HG02885 (cell line): ENCODE measurements around the gene RGS14.
"Not testable (repeated sequence)": the region's sequence is repeated elsewhere in the genome, so short reads cannot be mapped to it uniquely, and the experiment has no call there.

Source experiments
- ATAC-seq: cut with Tn5 transposase; IDR thresholded peaks from one replicate; pipeline ENCODE4 v1.9.1; 2021; ENCODE audit warnings: mild to moderate bottlenecking; ENCODE audit not compliant: unreplicated experiment, poor library complexity

Gene RGS14

DNA sequence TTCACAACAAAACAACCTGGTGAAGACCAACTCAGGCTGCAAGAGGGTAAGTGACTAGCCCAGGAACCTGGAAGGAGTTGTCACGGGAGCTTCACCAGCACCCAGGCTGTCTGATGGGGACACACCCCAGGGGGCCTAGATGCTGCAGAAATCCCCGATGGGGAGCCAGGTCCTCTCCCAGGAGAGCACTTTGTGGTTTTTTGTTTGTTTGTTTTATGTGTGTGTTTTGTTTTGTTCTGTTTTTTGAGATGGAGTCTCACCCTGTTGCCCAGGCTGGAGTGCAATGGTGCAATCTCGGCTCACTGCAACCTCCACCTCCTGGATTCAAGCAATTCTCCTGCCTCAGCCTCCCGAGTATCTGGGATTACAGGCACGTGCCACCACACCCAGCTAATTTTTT, 17.8 kb downstream of the RGS14 start:
- not testable (repeated sequence) for ATAC-seq

DNA sequence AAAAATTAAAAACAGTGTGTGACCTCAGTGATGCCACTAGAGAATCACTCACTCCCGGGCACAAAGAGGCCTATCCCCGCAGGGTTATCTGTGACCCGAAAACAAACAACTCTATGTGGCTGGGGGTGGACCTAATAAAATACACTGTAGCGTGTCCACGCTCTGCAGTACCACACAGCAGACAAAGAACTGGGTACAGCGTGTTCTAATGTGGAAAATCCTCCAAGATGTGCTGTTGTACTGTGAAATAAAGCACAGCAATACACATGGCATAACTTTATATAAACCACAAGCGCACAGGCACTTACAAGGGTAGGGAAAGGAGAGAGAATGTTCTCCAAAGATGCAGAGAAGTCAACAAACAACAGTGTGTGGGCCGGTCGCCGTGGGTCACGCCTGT, 18.4 kb downstream of the RGS14 start:
- ATAC-seq: no peak

DNA sequence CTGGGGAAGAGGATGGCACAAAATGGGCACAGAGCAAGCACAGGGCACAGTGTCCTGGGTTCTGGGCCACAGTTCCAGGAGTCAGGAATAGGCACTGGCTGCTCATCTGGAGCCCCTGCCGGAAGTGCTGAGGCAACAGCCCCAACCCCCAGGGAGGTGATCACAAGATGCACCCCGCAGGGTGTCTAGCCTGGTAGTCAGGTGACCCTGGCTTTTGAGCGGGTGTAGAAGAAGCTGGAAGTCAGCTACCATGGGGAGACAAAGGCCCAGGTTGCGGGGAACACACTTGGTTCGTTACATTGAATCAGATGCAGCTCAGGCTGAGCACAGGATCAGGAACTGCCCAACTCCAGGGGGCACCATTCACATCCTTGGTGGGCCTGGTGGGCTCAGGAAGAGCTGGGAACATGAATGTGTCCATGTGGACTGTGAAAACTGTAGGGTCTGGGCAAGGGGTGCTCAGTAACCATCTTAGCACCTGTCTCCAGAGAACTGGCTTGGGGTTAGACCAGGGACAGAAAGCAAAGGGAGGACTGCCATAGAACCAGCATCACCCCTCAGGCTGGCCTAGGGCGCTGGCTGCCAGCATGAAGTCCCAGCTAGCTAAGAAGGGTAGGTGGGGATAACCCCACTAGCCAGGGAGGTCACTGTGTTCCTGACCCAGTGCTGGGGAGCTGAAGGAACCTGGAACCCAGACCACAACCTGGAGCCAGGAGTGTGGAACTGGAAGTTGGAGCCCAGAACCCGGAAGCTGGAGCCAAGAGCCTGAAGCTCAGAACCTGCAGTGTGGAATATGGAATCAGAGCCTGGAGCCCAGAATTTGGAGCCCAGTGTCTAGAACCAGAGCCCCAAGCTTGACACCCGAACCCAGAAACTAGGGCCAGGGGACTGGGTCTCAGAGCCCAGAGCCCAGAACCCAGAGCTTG, 20.4 kb downstream of the RGS14 start:
- no peak for ATAC-seq

DNA sequence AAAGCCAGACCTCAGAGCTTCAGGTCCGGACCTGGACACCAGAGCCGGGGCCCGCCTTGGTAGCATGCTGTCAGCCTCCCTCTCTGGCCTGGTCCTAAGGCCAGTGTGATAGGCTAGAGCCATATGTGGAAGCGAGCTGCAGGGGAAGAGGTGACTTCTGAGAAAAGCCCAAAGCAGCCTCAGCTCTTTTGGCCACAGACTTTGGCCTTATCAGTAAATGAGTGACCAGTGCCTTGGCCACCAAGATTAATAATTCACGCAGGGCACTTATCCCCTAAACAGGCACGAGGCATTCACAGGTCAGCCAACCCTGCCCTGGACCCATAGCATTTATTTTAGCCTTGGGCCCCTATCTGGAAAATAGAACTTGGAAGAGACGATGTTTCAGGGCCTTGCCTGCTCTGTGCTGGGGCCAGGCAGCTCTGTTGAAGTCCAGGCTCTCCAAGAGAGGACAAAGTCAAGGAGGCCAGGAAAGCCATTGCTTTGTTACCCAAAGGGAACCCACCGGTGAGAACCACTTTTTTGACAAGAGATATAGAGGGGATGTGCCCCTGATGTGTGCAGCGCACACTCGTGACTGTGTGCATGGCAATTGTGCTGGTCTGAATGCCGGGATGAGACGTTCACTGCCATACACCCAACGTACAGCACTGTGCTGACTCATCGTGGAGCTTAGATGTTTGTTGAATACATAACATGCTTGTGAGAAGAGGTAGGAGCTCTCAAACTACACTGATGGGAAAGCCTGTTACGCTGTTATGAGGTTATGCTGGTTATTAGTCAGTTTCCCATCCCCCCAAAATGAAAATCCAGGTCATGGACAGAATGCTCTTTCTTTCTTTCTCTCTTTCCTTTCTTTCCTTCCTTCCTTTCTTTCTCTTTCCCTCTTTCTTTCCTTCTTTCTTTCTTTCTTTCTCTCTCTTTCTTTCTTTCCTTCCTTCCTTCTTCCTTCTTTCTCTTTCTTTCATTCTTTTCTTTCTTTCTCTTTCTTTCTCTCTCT, 21.5 kb downstream of the RGS14 start:
- ATAC-seq: no peak

DNA sequence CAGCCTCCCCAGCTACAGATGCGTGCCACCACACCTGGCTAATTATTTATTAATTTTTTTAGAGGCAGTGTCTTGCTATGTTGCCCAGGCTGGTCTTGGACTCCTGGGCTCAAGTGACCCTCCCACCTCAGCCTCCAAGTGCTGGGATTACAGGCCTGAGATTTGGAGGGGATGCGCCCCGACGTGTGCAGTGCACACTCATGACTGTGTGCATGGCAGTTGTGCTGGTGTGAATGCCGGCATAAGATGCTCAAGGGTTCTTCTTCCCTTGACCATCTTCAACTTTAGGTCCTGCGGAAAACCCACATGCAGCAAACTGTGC, 23.0 kb downstream of the RGS14 start:
- no peak for ATAC-seq

DNA sequence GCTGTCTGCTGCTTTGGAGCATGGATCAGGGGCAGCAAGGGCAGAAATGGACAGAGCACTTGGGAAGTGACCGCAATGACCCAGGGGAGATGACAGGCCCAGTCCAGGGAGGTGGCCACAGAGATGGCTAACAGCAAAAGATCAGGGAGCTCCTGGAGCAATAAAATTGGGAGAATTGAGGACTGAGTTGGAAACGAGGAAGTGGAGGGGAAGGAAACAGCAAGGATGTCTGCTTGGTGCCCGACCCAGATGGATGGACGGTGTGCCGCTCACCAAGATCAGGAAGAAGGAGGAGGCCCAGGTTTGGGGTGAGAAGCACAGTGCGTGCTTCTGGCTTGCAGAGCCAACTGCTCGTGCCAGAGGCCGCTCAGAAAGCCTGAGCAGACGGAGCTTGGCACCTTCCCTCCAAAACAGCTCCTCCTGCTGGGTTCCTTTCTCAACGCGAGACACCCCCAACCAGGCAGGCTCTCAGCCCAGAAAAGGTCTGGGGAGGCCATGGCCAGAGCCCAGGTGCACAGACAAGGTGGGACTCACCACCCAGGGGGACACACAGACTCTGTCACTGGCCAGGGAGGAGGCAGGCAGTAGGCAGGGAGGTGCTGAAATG, 24.8 kb downstream of the RGS14 start:
- no peak for ATAC-seq

DNA sequence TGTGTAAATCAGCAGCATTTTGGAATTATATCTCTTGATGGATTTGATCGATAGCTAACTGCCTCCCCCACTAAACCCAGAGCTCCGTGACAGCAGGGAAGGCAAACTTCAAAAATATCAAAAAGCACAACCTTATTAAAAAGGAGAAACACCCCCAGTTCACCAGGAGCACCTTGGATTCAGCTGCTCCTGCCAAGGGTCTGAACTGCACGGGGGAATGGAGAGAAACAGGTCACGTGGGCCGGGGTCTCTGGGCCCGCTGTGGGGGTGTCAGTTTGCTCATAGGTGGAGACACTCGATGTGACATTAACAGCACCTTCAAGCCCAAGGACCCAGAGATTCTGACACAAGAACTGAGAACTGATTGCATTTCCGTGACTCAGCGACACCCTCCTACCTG, 25.5 kb downstream of the RGS14 start:
- ATAC-seq: no peak

DNA sequence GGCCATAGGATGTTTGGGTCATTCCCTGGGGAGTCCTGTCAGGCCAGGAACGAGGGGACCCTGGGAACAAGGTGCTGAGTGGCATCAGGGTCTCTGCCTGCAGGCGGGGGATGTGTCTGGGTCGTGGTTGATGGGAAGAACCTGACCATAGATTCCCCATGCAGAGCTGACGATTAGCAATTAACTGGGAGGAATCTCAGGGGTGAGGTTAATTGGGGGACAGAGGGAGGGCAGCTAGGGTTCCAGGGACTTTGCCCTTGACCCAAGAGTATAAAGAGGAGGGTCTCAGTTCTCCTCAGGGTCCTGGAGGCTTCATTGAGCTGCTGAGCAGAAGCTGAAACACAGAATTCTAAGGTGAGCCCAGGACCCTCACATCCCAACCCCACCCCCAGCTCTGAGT, 26.4 kb downstream of the RGS14 start, which contains the start of gene SLC34A1:
SLC34A1 (plus strand) TSS at position 301 of the 400 bp plus-strand sequence. CDS start 1,308 bp downstream, outside the sequence.
- ATAC-seq: no peak

DNA sequence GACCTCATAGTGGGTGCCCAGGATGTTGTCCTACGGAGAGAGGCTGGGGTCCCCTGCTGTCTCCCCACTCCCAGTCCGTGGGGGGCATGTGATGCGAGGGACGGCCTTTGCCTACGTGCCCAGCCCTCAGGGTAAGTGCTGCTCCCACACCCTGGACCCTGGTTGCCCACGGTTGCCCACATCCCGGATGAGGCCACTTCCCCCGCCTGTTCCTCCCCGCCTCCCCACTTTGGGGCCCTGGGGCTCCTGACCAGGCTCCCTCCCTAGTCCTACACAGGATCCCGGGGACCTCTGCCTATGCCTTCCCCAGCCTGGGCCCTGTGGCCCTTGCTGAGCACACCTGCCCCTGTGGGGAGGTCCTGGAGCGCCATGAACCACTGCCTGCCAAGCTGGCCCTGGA, 28.0 kb downstream of the RGS14 start:
- no peak for ATAC-seq

DNA sequence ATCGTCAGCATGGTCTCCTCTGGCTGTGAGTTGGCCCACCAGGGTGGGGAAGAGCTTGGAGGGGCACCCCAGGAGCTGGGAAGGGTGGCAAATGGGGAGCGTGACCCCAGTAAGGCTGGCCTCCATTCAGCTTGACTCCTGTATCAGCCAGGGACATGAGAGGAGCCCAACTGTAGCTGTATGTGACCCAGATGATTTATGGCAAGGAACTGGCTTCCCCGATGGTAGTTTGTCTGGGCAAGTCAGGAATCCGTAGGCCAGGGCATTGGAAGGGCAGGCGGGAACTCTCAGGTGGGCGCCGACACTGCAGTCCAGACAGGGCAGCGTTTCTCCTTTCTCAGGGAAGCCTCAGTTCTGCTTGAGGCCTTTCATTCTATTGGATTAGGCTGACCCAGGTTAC, 28.8 kb downstream of the RGS14 start:
- ATAC-seq: no peak

DNA sequence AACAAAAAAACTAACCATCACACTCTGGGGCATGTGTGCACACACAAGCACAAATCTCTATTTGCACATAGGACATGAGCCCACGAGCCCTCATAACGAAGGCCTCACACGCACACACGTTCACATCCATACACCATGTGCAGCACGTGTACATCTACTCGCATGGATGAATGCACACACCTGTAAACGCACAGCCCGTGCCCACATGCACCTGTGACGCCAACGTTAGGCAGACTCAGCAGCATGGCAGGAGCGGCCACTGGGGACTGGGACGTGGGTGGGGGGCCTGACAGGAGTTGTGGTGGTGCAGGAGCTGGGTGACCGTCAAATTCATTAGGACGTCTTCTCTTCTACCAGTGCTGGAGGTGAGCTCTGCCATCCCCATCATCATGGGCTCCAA, 29.7 kb downstream of the RGS14 start:
- ATAC-seq: no peak

DNA sequence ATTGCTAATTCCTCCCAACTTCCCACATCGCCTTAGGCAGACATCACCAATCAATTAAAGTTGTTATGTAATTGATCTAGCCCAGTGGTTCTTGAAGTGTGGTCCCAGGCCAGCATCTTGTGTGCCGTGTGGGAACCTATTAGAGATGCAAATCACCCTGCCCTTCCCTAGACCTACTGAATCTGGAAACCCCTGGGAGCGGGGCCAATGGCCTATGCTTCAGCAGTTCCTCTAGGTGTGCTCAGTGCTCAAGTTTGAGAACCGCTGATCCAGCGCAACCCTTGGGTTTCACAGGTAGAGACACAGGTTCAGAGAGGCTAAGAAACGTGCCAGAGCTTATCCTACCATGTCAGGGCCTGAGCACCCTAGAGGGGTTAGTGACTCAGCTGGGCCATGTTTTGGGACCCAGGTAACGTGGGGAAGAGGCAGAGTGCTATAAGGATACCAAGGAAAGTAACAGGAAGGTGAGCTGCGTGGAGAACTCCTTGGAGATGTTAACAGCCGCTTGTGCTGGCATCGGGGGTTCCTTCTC, 30.9 kb downstream of the RGS14 start:
- ATAC-seq: no peak

DNA sequence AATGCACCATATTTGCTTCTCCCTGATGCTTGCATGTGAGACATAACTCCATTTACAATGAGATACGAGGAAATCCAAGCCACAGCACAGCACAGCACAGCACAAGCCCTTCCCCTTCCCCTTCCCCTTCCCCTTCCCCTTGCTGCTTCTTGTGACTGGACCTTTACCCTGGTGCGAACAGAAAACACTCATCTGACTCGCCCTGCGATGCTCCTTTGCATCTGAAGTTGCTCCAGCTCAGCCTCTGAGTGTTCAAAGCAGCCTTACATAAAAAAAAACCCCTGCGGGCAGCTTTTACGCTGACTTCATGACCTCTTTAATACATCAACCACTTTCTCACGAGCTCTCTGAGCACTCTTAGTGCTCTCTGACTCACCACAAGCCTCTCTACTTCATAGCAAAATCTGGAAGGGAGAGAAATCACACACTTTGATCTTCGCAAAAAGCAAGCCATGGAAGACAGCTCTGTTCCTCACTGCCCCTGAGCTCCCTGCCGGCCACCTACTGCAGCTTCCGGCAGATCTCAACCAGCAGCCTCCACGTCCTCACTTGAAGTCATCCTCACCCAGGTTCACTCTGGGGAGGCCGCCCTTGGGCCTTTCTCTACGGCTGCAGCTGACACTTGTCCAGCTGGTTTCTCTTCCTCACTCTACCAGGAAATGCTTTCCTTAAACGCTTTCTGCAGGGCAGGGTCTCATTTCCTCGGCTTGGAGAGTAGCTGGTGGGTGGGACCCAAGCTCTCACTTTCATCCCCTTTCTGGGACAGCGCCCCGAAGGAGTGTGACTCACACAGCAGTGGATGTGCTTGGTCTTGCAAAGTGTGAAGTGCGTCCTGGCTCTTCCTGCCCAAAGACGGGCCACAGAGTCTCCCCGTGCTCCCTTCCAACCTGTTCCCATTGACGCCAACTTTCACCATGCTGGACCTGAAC, 31.8 kb downstream of the RGS14 start:
- ATAC-seq: peak; percentile 58

DNA sequence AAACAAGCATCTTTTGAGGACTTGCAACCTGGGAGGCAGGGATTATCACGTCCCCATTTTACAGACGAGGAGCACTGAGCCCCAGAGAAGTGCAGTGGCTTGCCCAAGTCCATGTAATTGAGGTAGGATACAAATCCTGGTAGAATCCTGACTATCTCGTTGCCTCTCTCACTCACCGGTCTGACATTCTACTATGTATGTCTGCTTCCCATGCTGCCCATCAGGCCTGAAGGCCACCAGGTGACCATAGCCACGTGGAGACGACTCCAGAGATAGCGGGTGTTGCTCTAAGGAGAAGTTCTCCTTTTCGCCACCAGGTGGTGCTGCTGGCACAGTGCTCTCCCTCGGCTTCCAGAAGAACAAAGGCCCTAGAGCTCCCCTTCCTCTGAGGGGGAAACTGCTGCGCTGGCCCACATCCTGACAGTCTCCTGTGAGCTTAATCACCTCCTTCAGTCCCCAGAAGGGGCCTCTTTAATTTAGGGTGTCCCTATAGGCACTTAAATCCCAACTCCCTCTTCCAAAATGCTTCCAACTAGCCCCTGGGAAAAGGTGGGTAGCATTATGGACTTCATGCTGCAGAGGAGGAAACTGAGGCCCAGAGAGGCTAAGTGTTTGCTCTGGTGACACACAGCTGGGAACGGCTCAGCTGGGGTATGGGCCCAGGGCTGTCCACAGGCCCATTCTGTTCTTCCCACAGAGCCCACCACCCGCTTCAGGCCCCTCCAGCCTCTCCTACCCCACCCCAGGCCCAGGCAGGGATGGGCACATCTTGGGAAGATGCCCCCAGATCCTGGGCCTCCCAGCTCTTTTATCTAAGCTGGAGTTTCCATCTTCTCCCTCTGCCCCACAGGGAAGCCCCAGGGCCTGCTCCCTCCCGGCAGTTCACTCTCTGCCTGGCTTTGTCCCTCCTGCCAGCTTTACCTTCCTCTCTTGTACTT, 32.9 kb downstream of the RGS14 start:
- peak; percentile 58 for ATAC-seq

DNA sequence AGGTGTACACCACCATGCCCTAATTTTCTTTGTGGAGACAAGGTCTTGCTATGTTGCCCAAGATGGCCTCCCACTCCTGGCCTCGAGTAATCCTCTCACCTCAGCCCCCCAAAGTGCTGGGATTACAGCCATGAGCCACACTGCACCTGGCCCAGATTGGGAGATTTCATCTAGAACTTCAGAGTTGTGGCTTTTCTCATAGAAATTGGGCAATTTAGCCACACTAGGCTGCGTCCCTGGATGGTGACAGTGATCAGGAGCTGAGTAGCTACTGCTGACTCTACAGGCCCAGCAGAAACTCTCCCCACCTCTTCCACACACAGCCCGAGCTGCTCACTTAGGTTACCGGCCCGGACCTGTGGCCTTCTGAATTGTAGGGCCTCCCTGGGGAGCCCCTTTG, 35.0 kb downstream of the RGS14 start:
- no peak for ATAC-seq

DNA sequence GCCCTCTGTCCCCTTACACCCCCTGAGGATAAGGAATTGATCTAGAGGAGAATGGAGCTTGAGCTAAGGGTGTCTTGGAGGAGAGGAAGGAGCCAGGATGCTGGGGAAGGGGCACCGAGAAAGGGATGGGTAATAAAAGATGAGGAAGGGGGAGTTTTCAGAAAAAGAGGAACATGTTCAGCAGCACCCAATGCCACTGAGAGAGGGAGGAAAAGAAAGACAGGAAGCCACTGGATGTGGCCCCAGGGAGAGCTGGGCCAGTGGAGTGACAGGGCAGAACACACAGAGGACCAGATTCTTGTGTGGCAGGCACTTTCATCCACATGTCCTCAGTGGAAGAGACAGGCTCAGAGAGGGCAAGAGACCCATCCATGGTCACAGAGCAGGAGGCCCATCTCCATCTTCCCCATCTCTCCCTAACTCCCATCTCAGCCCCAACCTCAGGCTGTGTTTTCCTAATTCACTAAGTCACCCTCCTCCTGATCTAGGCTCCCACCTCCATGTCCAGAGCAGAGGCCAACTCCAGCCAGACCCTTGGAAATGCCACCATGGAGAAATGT, 35.6 kb downstream of the RGS14 start:
- ATAC-seq: no peak

DNA sequence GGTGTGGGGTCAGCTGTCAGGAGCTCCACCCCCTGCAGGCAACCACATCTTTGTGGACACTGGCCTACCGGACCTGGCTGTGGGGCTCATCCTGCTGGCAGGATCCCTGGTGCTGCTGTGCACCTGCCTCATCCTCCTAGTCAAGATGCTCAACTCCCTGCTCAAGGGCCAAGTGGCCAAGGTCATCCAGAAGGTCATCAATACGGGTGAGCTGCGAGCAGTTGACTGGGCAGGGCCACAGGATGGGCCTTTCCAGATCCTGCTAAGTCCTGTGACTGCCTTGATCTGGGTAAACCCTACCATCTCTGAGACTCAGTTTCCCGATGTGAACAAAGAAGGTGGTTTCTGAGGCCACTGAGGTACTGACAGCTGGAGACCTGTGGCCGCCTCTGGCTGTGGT, 36.3 kb downstream of the RGS14 start:
- no peak for ATAC-seq

DNA sequence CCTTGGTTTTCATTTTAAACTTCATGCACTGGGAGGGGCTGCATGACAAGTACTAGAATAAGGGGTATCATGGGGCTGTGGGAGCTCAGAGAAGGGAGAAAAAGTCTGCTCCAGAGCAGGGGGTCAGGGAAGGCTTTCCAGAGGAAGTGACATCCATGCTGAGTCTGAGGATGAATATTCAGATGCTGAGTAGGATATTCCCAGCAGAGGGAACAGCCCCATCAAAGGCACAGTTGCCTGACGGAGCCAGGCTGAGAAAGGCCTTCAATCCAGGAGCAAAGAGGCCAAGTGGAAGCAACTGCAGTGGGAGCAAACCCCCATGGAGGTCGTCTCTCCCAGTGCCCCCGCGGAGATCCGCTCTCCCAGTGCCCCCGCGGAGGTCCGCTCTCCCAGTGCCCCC, 38.4 kb downstream of the RGS14 start:
- no peak for ATAC-seq
